IPS DF 19.7 (cell line): Measurements from ENCODE around the gene NR1I2.

Experiments
- DNase-seq: peaks from one replicate; pipeline ENCODE4 v3.0.0-alpha.2; 2013; ENCODE audit warnings: low read depth, low spot score

The NR1I2 gene

DNA sequence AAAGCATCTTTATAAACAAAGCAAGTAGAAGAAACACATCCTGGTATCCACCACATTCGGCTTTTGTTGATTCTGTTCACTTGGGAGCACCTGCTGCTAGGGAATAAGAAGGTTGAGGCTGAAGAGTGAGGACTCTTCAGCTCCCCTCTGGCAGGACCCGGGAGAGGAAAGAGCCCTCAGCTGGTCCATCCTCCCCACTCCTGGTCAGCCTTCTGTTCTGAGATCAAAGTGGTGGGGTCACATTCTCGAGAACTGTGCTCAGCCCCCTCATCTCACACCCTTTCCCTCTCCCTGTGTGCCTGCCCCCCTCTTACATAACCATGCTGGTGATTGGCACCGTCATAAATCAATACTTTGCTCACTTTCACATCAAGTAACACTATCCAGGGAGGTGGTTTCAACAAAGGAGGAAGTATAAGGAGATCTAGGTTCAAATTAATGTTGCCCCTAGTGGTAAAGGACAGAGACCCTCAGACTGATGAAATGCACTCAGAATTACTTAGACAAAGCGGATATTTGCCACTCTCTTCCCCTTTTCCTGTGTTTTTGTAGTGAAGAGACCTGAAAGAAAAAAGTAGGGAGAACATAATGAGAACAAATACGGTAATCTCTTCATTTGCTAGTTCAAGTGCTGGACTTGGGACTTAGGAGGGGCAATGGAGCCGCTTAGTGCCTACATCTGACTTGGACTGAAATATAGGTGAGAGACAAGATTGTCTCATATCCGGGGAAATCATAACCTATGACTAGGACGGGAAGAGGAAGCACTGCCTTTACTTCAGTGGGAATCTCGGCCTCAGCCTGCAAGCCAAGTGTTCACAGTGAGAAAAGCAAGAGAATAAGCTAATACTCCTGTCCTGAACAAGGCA lies at the start of gene NR1I2:
Gene NR1I2 (plus strand): TSS at position 772 of the 869 bp plus-strand sequence.
- DNase-seq: no peak

GRCh38 chr3:119733812-119734211 lies 48.1 kb upstream of the NR1I2 start:
- no peak for DNase-seq

DNA sequence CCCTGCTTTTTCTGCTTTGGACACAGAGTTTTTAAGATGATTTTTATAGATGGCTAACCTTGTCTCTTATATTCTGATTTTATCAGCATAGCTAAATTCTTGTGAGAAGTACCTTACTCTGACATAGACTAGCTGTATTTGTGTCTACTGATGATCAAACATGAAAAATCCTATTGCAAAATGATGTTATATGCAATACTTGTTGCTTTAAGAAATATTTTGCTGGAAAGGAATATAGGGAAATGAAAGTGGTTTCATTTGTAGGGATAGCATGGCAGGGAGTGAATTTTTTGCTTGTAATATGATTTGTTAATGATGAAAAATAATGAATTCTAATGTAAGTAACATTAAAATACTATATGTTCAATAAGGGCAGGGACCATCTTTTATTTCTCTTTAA lies 43.2 kb upstream of the NR1I2 start:
- no peak for DNase-seq

GRCh38 chr3:119741657-119742590 lies 40.0 kb upstream of the NR1I2 start:
- no peak for DNase-seq

DNA sequence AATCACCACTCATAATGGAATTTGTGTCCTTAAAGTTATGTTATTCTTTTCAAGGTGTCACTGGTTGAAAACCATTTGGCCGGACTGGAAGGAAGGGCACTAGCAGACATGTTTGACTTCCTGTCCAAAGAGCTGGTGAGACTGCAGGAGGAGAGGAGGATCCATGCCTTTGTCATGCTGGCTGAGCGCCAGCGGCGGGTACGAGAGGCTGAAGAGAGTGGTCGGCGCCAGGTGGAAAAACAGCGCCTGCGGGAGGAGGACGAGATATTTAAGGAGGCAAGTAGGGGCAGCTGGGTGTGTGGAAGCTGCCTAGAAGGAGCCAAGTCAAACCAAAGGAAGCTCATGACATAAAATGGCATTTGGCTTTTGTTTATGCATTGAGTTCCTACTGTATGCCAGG lies 38.0 kb upstream of the NR1I2 start:
- DNase-seq: no peak

DNA sequence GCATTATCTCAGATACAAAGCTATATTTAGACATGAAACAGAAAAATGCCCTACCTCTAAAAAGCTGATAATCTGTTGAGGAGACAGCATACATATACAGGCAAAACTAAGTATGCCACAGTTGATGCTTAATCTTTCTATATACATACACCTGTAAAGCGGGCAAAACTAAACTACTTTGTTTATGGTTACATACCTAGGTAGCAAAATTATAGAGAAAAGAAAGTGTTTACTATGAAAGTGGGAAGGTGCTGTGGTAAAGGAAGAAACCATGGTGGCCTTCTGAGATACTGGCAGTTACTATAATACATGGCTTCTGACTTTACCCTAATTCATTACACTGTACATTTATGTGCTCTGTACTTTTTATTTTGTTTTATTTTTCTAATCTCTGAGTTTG lies 36.0 kb upstream of the NR1I2 start:
- DNase-seq: no peak

GRCh38 chr3:119746423-119746822 lies 35.5 kb upstream of the NR1I2 start:
- no peak for DNase-seq

GRCh38 chr3:119747357-119747756 lies 34.5 kb upstream of the NR1I2 start:
- DNase-seq: no peak

DNA sequence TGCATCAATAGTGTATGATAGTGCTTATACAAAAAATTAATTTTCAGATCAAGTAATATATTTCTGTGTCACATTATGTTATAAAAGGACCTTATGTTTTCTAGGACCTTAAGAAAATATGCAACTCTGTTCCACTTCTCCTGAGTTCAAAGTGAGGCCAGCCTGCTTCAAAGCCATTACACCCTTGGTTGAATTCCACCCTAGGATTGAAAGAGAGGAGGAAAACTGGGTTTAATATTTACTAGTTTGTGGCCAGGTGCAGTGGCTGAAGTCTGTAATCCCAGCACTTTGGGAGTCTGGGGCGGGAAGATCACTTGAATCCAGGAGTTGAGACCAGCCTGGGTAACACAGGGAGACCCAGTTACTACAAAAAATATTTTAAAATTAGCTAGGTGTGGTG lies 32.9 kb upstream of the NR1I2 start:
- DNase-seq: no peak

DNA sequence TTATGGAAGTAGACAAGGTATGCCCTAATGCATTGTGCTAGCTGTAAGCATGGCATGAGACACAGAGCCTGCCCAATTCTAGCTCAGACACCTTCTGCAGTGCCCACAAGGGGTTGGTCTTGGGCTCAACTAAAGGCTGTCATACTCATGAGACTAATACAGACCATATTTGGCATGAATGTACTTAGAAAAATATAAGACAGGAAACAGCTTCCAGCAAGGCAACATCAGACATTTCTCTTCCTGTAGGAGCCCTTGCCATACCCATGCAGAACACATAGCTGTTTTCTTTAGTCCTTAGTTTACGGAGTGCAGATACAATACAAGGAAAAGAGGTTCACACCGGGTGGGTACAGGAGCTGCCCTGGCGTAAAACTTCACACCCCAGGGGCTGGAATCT lies 30.5 kb upstream of the NR1I2 start:
- DNase-seq: no peak

DNA sequence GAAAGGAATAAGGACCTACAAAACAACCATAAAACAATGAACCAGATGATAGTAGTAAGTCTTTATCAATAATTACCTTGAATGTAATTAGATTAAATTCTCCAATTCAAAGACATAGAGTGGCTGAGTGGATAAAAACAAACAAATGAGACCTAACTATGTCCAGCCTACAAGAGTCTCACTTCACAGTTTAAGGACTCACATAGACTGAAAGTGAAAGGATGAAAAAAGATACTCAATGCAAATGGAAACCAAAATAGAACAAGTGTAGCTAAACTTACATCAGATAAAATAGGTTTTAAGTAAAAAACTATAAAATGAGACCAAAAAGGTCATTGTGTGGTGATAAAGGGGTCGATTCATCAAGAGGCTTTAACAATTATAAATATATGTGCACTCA lies 21.9 kb upstream of the NR1I2 start:
- DNase-seq: no peak

DNA sequence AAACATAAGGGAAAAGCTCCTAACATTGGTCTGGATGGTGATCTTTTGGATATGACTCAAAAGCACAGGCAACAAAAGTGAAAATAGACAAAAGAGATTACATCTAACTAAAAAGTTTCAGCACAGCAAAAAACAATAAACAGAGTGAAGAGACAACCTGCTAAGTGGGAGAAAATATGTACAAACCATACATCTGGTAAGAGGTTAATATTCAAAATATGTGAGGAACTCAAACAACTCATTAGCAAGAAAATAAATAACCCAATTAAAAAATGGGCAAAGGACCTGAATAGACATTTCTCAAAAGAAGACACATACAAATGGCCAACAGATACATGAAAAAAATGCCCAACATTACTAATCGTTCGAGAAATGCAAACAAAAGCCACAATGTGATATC lies 19.0 kb upstream of the NR1I2 start:
- DNase-seq: no peak

GRCh38 chr3:119763466-119763865 lies 18.4 kb upstream of the NR1I2 start:
- no peak for DNase-seq

DNA sequence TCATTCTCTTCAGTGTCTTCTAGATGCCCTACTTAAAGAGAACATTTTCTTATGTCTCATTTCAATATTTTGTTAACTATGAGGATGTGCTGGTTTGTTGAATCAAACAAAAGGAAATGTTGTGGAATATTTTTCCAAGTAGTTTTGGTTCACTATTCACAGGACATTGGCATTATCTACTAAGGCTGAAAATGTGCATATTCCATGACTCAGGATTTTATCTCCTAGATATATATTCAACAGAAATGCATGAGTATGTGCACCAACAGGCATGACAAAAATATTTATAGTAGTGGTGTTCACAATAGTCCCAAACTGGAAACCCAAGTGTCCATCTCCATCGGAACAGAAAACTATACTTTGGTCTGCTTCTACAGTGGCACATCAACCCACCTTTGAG lies 16.7 kb upstream of the NR1I2 start:
- no peak for DNase-seq

DNA sequence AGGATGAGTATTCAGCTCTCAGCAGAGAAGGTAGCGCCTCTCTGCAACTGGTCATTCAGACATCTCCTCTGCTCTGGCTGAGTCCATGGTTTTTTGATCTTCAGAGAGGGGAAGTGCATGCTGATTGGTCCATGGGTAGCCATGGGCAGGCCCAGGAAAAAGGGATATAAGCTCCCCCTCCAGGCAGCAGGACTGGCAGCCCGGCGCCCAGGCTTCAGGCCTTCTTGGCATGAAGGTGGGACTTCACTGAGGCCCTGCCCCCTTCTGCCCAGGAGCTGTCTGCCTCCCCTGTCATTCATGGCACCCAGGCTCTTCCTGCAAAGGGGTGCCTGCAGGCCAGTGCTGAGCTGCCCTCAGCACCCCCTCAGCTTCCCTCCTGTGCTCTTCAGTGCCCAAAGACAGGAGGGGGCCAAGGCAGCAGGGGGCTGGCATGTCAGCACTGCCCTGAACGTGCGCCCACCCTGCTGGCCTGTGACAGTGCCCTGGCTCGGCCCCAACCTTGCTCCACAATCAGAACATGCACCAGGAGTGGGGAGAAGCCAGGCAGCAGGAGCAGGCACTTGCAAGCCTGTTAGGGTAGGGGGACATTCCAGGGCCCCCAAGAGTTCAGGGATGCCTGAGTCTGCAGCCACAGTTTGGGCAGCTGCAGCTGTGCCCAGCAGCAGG lies 13.8 kb upstream of the NR1I2 start:
- no peak for DNase-seq

DNA sequence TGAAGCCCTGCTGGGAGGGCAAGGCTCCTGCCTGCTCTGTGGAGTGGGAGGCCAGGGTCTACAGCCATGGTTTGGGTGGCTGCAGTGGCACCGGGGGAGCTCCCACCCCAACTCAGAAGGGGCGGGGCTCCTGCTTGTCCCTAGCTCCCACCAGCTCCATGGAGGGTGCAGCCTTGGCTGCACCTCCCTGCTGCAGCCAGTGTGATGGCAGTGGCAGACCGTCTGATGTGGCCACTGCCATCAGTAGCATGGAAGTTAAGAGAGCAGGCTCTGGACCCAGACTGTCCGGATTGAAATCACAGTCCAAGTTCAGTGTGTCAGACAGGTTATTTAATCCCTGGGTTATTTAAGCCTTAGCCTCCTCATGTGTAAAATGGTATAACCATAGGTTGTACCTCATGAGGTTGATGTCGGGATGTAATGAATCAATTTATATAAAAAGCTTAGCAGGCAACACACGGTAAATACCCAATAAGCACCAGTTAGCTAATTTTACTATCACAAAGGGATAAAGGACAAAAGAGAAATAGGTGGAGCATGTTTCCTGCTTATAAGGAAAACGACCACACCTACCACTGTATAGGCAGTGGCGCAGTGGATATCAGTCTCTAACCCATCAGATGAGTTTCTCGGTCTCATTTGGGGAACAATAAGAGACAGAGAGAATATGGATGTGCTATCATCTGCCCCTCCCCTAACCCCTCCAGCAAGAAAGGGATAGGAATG lies 13.1 kb upstream of the NR1I2 start:
- no peak for DNase-seq

DNA sequence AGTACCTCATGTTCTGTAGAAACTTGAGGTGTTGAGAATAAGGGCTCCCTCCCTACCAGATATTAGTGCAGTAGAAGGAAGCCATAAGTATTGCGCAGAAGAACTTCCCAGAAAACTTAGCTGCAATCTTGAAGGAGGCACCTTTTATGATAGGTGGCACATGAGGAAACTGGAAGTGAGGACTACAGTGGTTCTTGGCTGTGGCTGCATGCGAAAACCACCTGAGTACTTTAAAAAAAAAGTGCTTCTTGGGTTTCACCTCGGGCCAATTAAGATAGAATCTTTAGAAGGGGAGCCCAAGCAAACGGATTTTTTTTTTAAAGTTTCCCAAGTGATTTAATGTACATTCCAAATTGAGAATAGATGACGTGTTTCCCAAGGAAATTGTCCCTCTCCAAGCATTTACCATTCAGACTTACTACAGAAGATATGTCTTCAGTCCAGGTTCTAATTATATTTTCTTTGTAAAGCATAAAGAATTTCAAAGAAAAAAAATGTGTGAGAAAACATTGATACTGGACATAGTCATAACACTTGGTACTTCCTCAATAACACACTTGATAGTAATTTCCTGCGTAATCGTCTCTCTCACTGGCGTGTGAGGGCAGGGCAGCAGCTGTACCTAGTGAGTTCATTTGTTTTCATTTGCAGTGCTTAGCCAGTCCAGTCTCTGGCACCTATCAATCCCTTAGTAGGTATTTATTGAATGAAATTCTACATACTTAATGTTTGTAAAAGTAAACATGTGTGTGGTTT lies 12.3 kb upstream of the NR1I2 start:
- DNase-seq: no peak

DNA sequence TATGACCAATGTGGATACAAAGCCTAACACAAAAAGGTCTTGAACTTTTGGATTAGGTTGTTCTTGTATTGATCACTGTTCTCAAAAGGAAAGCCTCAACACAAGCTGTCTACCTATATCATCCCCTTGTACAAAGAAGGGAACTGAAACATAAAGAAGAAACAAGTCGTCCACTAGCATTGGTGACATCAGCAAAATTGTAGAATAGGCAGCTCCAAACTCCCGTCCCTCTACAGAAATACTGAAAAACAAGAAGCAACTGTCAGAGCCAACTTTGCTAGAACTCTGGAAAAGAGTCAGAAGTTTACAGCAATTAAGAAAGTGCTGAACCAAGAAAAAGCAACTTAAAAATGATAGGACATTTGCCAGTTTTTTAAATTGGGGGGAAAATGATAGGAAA lies 7.5 kb upstream of the NR1I2 start:
- DNase-seq: no peak

- no peak for DNase-seq
Observed at GRCh38 chr3:119776304-119776703, 5.6 kb upstream of the NR1I2 start.

DNA sequence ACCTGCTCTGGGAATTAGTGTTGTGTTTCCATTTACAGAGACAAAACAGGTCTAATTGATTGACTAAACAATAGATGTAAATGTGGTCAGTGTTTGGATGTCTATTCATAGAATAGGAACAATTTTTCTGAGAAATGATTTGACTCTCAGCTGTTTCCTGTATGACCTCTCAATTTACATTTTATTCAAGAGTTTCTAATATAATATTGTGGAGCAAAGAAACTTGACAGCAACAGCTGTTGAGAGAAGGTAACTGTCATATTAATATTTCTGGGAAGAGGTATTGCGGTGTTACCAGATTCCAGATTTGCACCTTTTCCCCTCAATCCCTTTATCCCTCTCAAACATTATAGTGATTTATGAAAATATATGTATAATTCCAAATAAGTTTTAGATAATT lies 3.7 kb upstream of the NR1I2 start:
- DNase-seq: no peak

DNA sequence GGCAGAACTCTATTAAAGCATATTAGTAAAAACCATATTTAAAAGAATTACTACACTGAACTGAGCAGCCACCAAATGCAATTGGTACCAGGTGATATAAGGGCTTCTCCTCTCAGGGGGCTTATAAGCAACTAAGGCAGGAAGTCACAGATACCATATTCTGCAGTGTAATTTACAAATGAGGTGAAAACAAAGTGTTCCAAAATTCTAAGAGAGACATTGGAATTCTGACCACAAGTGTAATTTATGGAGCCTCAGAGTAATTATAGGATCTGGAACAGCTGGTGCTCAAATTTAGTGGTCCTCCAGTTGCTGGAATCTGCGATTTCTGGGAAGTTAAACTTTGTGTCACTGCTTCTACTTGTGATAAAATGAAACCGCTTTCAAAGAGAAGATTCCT lies 3.1 kb upstream of the NR1I2 start:
- no peak for DNase-seq
